Umbilical cord (tissue), 2 donors: ENCODE data around the gene LMNB1. TPM values are rescaled to one million over a fixed set of nuclear protein-coding genes. Genes with fewer than 3 reads are reported as not detected.
"Not testable (repeated sequence)": the region's sequence is repeated elsewhere in the genome, so short reads cannot be mapped to it uniquely, and the experiment has no call there.

Source experiments
- DNase-seq: peaks from one replicate; pipeline ENCODE4 v3.0.0-alpha.2; 2015; ENCODE audit warnings: low spot score
- total RNA-seq: library from RNA; depleted of rRNA; stranded (reverse); fragments of >200 nt; gene quantifications from one replicate; pipeline ENCODE4 v1.2.3, GENCODE V29; 2014; ENCODE audit warnings: low replicate concordance; ENCODE audit not compliant: insufficient read depth

LMNB1 gene, protein sequence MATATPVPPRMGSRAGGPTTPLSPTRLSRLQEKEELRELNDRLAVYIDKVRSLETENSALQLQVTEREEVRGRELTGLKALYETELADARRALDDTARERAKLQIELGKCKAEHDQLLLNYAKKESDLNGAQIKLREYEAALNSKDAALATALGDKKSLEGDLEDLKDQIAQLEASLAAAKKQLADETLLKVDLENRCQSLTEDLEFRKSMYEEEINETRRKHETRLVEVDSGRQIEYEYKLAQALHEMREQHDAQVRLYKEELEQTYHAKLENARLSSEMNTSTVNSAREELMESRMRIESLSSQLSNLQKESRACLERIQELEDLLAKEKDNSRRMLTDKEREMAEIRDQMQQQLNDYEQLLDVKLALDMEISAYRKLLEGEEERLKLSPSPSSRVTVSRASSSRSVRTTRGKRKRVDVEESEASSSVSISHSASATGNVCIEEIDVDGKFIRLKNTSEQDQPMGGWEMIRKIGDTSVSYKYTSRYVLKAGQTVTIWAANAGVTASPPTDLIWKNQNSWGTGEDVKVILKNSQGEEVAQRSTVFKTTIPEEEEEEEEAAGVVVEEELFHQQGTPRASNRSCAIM
- 8.2 TPM for total RNA-seq

DNA sequence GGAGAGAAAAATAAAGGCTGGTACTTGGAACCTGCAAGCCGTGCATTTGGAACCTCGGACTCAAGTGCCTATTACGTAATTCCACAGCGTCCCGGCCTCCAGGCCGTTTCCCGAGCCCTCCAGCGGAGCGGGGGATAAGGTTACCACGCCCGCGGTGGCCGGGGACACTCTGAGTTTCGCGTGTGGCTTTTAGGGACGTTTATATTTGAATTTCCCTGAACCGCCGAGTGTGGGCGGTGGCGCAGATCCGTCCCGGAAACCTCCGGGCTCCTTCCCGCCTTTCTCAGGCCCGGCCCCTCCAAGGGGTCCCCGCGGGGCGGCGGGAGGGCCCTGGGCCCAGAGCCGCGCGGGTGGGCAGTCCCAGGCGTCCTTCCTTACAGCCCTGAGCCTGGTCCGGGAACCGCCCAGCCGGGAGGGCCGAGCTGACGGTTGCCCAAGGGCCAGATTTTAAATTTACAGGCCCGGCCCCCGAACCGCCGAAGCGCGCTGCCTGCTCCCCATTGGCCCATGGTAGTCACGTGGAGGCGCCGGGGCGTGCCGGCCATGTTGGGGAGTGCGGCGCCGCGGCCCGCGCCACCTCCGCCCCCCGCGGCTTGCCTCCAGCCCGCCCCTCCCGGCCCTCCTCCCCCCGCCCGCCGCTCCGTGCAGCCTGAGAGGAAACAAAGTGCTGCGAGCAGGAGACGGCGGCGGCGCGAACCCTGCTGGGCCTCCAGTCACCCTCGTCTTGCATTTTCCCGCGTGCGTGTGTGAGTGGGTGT lies at the start of gene LMNB1:
TSS of gene LMNB1 (plus strand) at position 638 of the 758 bp plus-strand sequence. CDS start 373 bp downstream, outside the sequence.
- peak; percentile 97 for DNase-seq

DNA sequence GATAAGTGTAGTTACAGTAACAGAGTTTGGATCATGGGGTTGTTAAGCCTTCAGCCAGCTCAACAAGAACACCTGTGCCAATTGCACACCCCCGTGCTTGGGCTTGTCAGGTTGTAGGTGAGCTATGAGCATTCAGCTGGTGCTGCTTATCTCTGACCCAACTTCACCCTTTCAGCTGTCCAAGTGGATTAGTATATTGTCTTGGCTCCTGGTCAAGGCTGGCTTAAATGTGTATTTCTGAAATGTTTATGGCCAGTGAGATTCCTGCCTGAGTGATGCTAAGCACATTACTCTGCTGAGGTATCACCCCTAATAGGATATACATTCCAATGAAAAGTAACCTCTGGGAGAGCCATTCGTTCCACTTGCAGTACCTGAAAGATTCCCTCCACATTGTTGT lies 44.2 kb upstream of the LMNB1 start:
- DNase-seq = peak; percentile 13

DNA sequence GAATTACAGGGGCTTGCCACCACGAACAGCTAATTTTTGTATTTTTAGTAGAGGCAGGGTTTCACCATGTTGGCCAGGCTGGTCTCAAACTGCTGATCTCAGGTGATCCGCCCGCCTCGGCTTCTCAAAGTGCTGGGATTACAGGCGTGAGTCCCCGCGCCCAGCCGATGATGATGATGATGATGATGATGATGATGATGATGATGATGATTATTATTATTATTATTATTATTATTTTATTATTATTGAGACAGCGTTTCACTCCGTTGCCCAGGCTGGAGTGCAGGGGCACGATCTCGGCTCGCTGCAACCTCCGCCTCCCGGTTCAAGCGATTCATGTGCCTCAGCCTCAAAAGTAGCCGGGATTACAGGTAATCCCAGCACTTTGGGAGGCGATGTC lies 42.4 kb upstream of the LMNB1 start:
- DNase-seq = not testable (repeated sequence)

DNA sequence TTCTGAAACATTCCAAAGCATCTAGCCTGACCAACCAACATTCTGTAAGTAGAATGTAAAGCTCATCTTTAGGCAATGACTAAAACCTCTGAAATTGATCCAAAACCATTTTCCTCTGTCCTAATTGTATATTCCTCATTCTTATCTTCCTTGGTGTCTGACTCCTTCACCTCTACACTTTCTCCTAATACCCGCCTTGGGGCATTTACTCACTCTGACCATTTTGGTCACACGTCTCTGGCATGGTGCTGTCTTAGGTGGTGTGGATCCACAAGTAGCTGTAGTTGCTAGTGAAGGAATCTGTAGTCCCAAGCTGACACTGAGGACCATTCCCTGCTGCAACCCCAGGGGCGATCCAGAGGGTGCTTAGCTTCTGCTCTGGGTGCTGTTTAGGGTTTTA lies 40.8 kb upstream of the LMNB1 start:
- no peak for DNase-seq

DNA sequence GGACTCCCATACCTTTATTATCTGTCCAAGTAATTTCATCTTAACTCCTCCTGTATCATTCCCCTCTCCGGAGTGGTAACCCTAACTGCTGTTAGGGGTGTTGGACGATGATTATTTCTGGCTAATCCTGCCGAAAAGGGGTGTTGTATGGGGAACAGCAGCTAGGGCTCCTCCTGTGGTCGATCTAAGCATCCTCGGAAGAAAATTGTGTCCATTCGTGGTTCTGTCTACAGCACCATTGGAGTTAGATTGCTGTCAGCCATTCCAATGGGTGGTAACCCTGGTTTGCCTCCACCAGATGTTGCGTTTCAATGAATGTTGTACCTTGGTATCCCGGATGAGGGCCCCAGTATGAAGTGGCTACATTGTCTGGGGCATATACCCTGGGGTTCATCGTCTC lies 35.6 kb upstream of the LMNB1 start:
- DNase-seq = no peak

DNA sequence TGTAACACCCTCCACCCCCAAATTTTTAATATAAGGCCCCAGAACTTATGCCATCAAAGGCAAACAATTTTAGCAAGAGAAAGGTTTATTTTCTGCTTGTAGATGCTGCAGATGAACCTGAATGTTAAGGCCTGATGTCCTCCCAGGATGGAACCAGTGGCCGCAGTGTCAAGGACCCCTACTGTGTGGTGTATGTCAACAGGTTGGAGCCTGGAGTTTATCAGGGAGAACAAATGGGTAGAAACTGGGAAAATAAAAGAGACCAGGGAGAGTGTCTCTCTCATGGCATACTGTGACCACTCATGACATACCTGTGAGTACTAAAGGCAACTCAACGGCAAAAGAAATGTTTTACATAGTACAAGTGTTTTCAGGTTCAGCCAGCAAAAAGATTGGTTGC lies 34.5 kb upstream of the LMNB1 start:
- DNase-seq = no peak

DNA sequence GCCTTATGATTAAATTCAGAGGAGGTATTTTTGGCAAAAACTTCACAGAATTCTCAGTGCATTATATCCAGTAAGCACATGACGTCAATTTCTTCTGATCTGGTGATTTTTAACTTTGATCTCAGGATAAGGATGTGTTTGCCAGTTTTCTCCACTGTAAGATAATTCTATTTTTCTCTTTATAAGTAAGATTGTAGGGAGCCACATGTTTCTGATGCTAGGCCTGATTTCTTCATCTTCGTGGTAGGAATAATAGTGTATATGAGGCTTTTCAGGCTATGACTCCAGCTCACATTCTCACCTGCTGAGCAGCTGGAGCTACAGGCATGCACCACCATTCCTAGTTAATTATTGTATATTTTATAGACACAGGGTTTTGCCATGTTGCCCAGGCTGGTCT lies 32.1 kb upstream of the LMNB1 start:
- peak; percentile 66 for DNase-seq

DNA sequence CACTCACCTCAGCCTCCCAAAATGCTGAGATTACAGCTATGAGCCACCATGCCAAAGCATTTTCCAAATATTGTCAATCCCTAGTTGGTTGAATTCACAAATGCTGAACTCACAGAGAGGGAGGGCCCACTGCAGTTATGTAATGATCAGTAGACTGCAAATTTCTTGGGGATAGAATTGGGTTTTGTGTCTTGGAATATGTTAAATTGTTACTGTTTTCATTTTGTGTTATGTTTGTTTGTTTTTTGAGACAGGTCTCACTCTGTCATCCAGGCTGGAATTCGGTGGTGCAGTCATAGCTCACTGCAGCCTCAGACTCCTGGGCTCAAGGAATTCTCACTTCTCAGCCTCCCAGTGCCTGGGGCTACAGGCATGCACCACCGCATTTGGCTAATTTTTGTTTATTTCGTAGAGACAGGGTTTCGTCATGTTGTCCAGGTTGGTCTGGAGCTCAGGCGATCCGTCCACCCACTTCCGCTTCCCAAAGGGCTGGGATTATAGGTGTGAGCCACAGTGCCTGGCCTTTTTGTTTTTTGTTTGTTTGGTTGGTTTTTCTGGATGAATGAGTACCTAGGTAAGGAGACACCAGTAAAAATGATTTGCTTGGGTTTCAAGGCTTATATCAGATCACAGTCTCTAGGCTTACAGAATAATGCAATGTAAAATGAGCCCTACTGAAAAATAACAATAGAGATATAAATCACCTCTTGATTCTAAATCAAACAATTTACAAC lies 31.5 kb upstream of the LMNB1 start:
- no peak for DNase-seq

DNA sequence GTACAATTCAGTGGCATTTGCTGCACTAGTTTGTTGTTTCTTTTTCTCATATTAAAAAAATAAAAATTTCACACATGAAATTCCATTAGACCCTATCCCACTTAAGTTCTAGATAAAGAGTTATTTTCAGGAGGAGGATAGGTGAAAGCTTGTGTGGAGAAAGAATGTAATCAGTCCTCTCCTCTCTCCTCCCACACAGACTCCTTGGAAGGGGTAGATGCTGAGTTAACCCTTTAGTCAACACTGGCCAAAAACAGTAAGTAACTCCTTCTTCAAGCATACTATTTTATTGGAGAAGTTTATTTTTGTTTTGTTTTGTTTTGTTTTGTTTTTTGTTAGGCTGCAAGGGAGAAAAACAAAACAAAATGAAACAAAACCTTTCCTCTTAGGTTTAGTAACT lies 30.6 kb upstream of the LMNB1 start:
- no peak for DNase-seq

DNA sequence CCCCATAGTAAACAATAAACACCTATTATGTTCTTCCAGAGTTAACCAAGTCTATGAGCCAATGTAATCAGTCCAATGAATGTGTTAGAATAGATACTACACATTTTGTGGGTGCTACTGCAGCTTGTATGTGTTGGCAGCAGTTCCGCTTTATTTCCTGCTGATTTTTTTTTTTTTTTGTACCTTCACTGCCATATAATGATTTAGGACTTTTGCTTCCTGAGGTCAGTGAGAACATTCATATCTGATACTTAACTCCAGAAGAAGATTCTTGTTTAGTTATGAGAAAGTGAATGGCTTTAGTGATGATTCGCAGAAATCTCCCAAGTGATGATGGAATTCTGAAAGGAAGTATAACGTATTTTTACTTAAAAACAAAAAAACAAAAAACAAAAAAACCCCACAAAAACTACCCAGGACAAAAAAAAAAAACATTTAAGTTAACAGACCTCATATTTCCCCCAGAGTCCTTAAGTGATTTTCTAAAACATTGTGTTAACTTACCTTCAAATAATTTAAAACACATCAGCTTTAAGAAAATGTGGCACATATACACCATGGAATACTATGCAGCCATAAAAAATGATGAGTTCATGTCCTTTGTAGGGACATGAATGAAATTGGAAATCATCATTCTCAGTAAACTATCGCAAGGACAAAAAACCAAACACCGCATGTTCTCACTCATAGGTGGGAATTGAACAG lies 24.7 kb upstream of the LMNB1 start:
- DNase-seq = no peak

DNA sequence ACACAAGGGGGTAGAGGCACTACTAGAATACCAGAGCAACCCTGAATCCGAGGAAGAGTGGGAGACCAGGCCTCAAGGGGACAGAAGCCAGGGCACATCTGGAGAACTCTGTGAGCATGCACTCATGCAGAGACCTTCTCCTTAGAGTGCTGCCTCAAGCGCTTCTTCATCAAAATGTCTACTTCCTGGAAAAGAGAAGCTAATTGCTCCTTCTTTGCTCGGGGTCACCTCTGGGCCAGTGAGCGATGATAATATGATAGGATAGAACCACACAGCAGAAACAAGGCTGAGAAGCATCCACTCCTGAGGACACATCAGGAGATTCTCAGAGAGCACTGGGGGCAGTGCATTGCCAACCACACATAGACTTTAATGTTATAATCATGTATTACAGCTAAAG lies 23.7 kb upstream of the LMNB1 start:
- no peak for DNase-seq

DNA sequence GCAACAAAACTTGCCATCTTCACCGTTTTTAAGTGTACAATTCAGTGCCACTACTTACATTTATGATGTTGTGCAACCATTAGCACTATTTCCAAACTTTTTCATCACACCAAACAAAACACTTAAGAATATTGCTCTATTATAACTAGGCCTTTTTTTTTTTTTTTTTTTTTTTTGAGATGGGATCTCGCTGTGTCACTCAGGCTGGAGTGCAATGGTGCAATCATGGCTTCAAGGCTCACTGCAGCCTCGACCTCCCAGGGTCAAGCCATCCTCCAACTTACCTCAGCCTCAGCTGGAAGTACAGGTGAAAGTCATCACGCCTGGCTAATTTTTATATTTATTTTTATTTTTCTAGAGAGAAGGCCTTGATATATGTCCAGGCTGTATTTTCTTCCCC lies 22.3 kb upstream of the LMNB1 start:
- DNase-seq = no peak

DNA sequence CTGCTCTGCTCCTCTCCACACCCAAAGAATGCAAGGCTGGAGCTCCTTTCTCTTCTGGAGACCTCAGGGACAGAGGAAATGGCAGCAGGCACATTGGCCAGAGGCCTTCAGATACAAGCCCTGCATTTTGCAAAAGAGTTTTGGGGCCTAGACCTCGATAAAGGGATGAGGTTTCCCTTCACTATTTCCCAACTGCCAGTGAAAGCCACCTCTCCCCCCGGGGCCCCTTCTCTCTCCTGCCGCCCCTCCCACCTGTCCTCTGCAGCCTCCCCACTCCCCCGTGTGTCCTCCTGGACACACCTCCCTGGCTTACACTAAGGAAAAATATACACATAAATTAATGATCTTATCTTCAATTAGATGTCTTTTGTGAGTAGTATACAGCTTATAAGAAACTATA lies 21.3 kb upstream of the LMNB1 start:
- DNase-seq = no peak

DNA sequence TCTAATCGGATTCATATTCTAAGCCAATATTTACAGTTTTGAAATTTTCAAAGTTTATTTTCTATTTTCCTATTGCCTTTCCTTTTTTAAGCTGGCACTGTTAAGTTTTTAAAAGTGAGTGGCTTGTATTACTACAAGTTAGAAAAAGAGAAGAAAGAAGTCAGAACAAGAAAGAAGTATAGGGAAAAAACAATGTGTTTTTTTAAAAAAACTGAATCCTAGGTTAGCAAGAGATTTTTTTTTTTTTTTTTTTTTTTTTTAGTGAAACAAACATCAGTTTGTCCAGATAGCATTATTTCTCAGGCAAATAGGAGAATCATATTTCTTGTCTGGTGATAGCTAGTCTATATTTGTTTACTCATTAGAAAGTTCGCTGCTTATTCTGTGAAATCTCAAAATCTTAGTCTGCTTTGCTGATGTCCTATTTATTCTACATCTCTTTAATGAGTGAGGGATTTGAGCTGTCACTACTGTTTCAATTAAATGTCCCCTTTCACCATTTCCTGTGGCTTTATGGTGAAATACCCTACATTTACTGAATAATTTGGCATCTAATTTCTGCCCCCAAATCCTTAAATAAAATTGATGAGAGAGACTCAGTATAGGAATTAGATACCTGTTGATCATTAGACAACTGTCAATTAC lies 19.1 kb upstream of the LMNB1 start:
- no peak for DNase-seq

DNA sequence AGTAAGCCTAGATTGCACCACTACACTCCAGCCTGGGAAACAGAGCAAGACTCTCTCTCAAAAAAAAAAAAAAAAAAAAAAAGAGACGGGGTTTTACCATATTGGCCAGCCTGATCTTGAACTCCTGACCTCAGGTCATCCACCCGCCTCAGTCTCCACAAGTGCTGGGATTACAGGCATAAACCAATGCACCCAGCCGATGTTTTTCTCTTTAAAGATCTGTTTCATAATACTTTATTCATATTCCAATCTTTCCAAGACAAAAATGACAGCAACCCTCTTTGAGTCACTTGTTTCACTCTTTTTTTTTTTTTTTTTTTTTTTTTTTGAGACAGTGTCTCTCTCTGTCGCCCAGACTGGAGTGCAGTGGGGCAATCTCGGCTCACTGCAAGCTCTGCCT lies 13.6 kb upstream of the LMNB1 start:
- DNase-seq = no peak

DNA sequence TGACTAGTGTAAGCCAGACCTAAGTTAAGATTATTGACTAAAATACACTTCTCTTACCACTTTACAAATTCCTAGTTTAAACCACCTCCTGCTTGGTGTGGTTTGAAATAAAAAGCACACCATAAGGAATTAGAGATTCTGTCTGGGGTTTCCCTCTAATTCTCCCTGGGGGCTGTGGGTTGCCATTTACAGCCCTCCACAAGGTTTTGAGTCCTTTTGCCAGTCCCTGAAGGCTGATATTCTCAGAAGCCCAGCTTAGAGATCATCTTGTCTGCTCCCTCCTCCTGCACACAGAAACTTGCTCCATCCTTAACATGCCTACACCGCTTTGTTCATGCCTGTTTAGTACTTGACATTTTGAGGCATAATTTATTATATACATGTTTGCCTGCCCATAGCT lies 7.2 kb upstream of the LMNB1 start:
- DNase-seq = no peak

DNA sequence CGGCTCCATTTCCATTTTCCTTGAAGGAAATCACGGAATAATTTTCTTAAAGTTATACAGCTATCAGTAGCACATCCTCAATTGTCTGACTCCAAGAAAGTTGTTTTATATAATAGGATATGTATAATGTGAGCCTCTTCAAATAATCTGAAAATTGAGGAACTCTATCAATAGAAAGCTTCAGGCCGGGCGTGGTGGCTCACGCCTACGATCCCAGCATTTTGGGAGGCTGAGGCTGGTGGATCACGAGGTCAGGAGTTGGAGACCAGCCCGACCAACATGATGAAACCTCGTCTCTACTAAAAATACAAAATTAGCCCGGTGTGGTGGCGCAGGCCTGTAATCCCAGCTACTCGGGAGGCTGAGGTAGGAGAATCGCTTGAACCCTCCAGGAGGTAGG lies 3.4 kb upstream of the LMNB1 start:
- not testable (repeated sequence) for DNase-seq

DNA sequence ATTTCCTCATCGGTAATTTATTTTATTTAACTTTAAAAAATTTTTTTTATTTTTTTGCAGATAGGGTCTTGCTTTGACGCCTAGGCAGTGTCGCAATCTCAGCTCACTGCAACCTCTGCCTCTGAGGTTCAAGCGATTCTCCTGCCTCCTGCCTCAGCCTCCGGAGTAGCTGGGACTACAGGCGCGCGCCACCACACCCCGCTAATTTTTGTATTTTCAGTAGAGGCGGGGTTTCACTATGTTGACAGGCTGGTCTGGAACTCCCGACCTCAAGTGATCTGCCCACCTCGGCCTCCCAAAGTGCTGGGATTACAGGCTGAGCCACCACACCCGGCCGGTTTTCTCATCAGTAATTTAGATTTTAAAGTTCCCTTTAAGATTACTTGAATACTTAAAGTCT lies 2.3 kb upstream of the LMNB1 start:
- not testable (repeated sequence) for DNase-seq

DNA sequence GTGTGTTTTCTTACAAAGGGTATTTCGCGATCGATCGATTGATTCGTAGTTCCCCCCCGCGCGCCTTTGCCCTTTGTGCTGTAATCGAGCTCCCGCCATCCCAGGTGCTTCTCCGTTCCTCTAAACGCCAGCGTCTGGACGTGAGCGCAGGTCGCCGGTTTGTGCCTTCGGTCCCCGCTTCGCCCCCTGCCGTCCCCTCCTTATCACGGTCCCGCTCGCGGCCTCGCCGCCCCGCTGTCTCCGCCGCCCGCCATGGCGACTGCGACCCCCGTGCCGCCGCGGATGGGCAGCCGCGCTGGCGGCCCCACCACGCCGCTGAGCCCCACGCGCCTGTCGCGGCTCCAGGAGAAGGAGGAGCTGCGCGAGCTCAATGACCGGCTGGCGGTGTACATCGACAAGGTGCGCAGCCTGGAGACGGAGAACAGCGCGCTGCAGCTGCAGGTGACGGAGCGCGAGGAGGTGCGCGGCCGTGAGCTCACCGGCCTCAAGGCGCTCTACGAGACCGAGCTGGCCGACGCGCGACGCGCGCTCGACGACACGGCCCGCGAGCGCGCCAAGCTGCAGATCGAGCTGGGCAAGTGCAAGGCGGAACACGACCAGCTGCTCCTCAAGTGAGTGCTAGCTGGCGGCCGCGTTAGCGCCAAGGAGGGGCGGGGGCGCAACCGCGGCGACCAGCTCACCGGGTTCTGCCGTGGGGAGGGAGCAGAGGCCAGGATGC lies 480 bp downstream of the LMNB1 start:
- DNase-seq = peak; percentile 53
